AG09309 (cell line): ENCODE measurements around the gene PHLDB1.

Experiments used
- DNase-seq: peaks from one replicate; pipeline ENCODE4 v3.0.0-alpha.2; 2010; ENCODE audit warnings: low read depth
- H3K4me3 ChIP-seq: 2 replicates; pipeline ENCODE4 v1.5.1; 2011; ENCODE audit warnings: mild to moderate bottlenecking, low read depth, low read length, moderate library complexity; ENCODE audit not compliant: control insufficient read depth
- TF ChIP-seq, protein P1 (sequence below): IDR thresholded peaks from 2 replicates; pipeline ENCODE4 v1.5.1; 2011; ENCODE audit warnings: mild to moderate bottlenecking, low read depth, low read length, inconsistent platforms; ENCODE audit not compliant: insufficient read depth, control insufficient read depth; ENCODE audit errors: missing control alignments

The PHLDB1 gene

GRCh38 chr11:118655486-118656190 lies 48.2 kb downstream of the PHLDB1 start:
- no peak overlapping the region for H3K4me3 ChIP-seq
- TF ChIP-seq, protein P1, sequence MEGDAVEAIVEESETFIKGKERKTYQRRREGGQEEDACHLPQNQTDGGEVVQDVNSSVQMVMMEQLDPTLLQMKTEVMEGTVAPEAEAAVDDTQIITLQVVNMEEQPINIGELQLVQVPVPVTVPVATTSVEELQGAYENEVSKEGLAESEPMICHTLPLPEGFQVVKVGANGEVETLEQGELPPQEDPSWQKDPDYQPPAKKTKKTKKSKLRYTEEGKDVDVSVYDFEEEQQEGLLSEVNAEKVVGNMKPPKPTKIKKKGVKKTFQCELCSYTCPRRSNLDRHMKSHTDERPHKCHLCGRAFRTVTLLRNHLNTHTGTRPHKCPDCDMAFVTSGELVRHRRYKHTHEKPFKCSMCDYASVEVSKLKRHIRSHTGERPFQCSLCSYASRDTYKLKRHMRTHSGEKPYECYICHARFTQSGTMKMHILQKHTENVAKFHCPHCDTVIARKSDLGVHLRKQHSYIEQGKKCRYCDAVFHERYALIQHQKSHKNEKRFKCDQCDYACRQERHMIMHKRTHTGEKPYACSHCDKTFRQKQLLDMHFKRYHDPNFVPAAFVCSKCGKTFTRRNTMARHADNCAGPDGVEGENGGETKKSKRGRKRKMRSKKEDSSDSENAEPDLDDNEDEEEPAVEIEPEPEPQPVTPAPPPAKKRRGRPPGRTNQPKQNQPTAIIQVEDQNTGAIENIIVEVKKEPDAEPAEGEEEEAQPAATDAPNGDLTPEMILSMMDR = no peak
- DNase-seq = no peak

GRCh38 chr11:118656563-118657165 lies 49.2 kb downstream of the PHLDB1 start:
- TF ChIP-seq, protein P1 = no peak
- no peak overlapping the region for H3K4me3 ChIP-seq
- DNase-seq = no peak

GRCh38 chr11:118657238-118657637 lies 49.8 kb downstream of the PHLDB1 start:
- no peak for DNase-seq
- H3K4me3 ChIP-seq = no peak overlapping the region
- TF ChIP-seq, protein P1 = no peak

GRCh38 chr11:118657709-118658428 lies 50.5 kb downstream of the PHLDB1 start:
- no peak for DNase-seq
- H3K4me3 ChIP-seq = no peak overlapping the region
- TF ChIP-seq, protein P1 = no peak

- TF ChIP-seq, protein P1 = peak; percentile 12
- DNase-seq = no peak
- H3K4me3 ChIP-seq = no peak overlapping the region
Observed at GRCh38 chr11:118658429-118659313, 51.3 kb downstream of the PHLDB1 start.
